Measurements from ENCODE around the gene TSPAN18.

- TF ChIP-seq CTCF (IDR thresholded peaks at IDR 0.05) (no peak), POLR2AphosphoS5 (IDR thresholded peaks at IDR 0.05; ENCODE audit: low read depth, low read length) (no peak), REST (IDR thresholded peaks at IDR 0.05; ENCODE audit: insufficient read depth in 1 of 2, low read depth in 2 of 2, low read length in 1 of 2) (no peak), TCF7L2 (IDR thresholded peaks at IDR 0.05; ENCODE audit: low read depth, low read length) (no peak), SIN3A (IDR thresholded peaks at IDR 0.05; ENCODE audit: borderline replicate concordance, insufficient read depth, low read depth, low read length) (no peak)
These were observed 8.7 kb upstream of the TSPAN18 start for GRCh38 chr11:44718057-44718456.

Measured in Panc1 (cell line).